ENCODE results near the gene SELP. TPM values are rescaled to one million over a fixed set of nuclear protein-coding genes. Genes with fewer than 3 reads are reported as not detected.

Gene SELP
- total RNA-seq, 1 experiment from 2014 or later, result not detected

DNA sequence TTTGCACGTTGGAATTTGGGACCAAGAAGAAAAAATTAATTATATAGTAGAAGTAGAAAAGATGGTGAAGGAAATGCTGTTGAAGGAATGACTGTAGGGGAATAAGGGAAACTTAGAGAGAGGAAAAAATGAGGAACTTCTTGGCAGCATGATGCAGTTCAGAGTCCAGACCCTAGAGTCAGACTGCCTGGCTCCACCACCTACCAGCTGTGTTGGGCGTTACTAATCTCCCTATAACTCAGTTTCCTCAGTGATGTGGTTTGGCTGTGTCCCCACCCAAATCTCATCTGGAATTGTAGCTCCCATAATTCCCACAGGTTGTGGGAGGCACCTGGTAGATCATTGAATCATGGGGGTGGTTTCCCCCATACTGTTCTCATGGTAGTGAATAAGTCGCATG is 1.3 kb upstream of the SELP start:
- no peak overlapping the region for H4K8ac ChIP-seq (replicated peaks; ENCODE audit: insufficient read length, low read depth, low read length)
- no peak overlapping the region; a peak in 1 of 7 replicates for H3K27ac Mint-ChIP-seq
- WGBS (ENCODE audit: extremely low coverage, insufficient read length, low lambda C conversion rate), result 100% methylated on average over 1 of the region's 3 CpGs
- no peak overlapping the region for H4K5ac ChIP-seq (ENCODE audit: insufficient read length, low read depth, low read length)
- H4K91ac ChIP-seq (ENCODE audit: insufficient read length, low read depth, low read length), result no peak overlapping the region
- TF ChIP-seq, protein P1, sequence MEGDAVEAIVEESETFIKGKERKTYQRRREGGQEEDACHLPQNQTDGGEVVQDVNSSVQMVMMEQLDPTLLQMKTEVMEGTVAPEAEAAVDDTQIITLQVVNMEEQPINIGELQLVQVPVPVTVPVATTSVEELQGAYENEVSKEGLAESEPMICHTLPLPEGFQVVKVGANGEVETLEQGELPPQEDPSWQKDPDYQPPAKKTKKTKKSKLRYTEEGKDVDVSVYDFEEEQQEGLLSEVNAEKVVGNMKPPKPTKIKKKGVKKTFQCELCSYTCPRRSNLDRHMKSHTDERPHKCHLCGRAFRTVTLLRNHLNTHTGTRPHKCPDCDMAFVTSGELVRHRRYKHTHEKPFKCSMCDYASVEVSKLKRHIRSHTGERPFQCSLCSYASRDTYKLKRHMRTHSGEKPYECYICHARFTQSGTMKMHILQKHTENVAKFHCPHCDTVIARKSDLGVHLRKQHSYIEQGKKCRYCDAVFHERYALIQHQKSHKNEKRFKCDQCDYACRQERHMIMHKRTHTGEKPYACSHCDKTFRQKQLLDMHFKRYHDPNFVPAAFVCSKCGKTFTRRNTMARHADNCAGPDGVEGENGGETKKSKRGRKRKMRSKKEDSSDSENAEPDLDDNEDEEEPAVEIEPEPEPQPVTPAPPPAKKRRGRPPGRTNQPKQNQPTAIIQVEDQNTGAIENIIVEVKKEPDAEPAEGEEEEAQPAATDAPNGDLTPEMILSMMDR (conservative IDR thresholded peaks at IDR 0.05), result no peak
- no peak overlapping the region for H2BK20ac ChIP-seq (ENCODE audit: low read depth, low read length, poor library complexity, severe bottlenecking)
- no peak overlapping the region for H2BK5ac ChIP-seq (ENCODE audit: insufficient read length, low read length)
- H3K4ac ChIP-seq (ENCODE audit: low read depth, low read length), result no peak overlapping the region
- no peak for DNase-seq
- no peaks in the 10 kb centered on the region for H3K4me1 Mint-ChIP-seq
- H3K27ac ChIP-seq (ENCODE audit: insufficient read length, low read depth, low read length), result no peak overlapping the region
- no peak overlapping the region for H3K14ac ChIP-seq (ENCODE audit: insufficient read depth, low read length)
- no peak overlapping the region for H3K4me2 ChIP-seq (ENCODE audit: insufficient read depth, insufficient read length, low read length)
- H3K23ac ChIP-seq (ENCODE audit: insufficient read length, low read depth, low read length), result no peak overlapping the region
- H3K36me3 Mint-ChIP-seq (ENCODE audit: insufficient read depth in 1 of 3, low read depth in 3 of 3), result peaks cover 0 to 13% (median 3%) of the 10 kb centered on the region in 3 experiments; a peak in 3 of 7 replicates
- no peaks in the 10 kb centered on the region for H3K27me3 ChIP-seq (ENCODE audit: insufficient read depth, low read length)
- H2BK12ac ChIP-seq (ENCODE audit: insufficient read length, low read depth, low read length), result no peak overlapping the region
- no peak overlapping the region for H3K18ac ChIP-seq (ENCODE audit: insufficient read length, low read depth, low read length)
- H3K79me1 ChIP-seq (ENCODE audit: insufficient read depth, low read depth, low read length, poor library complexity, severe bottlenecking), result no peaks in the 10 kb centered on the region
- H3K27me3 Mint-ChIP-seq (ENCODE audit: low read depth), result peaks cover 2% of the 10 kb centered on the region
- H3K9me3 ChIP-seq (ENCODE audit: control insufficient read depth, low read depth, low read length), result no peaks in the 10 kb centered on the region
- no peak overlapping the region for H2BK120ac ChIP-seq (ENCODE audit: low read depth, low read length, poor library complexity, severe bottlenecking)
- no peaks in the 10 kb centered on the region for H4K20me1 ChIP-seq (ENCODE audit: control insufficient read depth, insufficient read depth, insufficient read length)
- H3K23me2 ChIP-seq (ENCODE audit: insufficient read length, low read depth, low read length, poor library complexity, severe bottlenecking), result no peaks in the 10 kb centered on the region
- H3K56ac ChIP-seq (ENCODE audit: insufficient read length, low read depth, low read length), result no peak overlapping the region
- H2AK5ac ChIP-seq (ENCODE audit: insufficient read length, low read length), result no peak overlapping the region
- H3T11ph ChIP-seq (ENCODE audit: low read length), result no peak overlapping the region
- H2BK15ac ChIP-seq (ENCODE audit: low read depth, low read length), result no peak overlapping the region
- H3K79me2 ChIP-seq (ENCODE audit: insufficient read depth, low read length), result no peaks in the 10 kb centered on the region
- no peak overlapping the region for H3K9ac ChIP-seq (ENCODE audit: extremely low read depth, insufficient read length, low read length)
- H3K9me3 Mint-ChIP-seq, result peaks cover 18 to 21% of the 10 kb centered on the region in 2 experiments
- no peaks in the 10 kb centered on the region for H3K4me1 ChIP-seq (ENCODE audit: insufficient read depth, low read length)
- H3K4me3 Mint-ChIP-seq, result no peak overlapping the region
- H2AFZ ChIP-seq (ENCODE audit: low read length), result no peak overlapping the region

Data from H9 (cell line).